GM18511 (cell line): Measurements from ENCODE around the gene ZSWIM1.
A peak's percentile ranks its signal among the peaks of the same experiment; 100 is the strongest.
"Not testable (repeated sequence)": the region's sequence is repeated elsewhere in the genome, so short reads cannot be mapped to it uniquely, and the experiment has no call there.

Experiments used
- ATAC-seq: cut with Tn5 transposase; IDR thresholded peaks from one replicate; pipeline ENCODE4 v1.9.1; 2021; ENCODE audit warnings: mild to moderate bottlenecking, moderate library complexity; ENCODE audit not compliant: unreplicated experiment

Gene ZSWIM1

DNA sequence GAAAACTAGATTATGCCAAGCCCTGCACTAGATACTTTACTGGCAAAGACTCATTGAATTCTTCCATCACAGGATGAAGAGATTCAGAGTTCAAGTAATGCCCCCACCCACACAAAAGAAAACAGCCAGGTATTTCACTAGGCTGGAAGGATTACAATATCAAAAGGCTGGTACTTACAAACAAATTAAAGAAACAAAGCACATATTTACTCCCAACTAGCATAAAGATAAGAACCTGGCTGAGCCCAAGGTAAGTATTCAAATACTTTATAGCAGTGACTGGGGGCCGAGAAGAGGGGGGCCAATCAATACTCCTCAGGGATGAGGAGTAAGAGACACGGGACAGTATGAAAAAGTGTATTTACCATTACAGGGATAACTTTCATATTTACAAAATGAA, 27.5 kb upstream of the ZSWIM1 start:
- no peak for ATAC-seq

DNA sequence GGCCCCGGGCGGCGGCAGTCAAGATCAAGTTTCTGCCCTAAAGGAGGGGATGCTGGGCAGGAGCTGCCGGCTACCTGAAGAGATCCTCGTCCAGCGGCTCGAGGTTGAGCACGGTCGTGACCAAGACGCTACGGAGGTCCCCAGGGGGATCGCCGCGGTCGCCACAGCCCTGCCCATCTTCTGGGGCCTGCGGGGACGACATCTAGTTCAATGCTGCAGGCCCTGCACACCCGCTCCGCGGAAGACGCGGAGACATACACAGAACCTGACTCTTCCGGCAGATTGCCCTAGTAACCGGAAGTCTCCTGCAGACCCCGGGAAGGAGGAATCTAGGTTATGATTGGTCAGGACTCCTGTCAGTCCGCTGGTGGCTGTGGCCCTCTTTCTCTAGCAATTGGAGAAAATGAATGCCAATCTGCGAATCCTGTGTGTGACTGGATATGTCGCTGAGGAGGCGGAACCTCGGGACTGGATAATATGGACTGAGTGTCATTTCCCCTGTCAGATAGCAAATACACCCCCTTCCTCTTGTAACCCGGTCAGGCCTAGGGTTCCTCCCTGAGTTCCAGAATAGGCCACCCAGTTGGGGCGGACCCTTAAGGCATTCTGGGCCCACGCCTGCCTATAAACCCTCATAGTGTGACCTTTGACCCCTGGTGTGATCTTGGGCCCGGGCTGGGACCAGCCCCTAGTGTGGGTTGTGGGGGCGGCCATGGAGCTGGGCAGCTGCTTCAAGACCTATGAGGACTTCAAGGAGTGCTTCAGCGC, 23.7 kb upstream of the ZSWIM1 start, which contains the start of the genes ACOT8 and ZSWIM3:
Gene ACOT8 (minus strand): TSS at position 279 of the 768 bp plus-strand sequence. CDS start 77 bp downstream, at position 202.
Gene ZSWIM3 (plus strand): TSS at position 501 of the 768 bp plus-strand sequence. CDS start 212 bp downstream, at position 713.
- peak; percentile 97 for ATAC-seq

DNA sequence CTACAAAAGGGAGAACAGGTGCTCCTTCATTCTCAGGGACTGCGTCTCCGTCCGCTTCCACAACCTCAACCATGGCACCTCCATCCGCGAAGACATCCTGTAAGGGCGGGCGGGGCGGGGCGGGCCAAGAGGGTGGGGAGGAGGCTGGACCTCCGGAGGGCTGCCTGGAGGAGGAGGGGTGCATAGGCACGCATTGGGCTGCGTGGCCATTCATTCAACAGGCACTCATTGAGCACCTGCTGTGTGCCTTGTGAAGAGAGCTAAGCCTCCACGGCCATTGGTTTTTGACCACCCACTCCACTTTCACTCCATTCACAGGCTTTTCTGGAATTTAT, 23.2 kb upstream of the ZSWIM1 start:
- peak; percentile 33 for ATAC-seq

DNA sequence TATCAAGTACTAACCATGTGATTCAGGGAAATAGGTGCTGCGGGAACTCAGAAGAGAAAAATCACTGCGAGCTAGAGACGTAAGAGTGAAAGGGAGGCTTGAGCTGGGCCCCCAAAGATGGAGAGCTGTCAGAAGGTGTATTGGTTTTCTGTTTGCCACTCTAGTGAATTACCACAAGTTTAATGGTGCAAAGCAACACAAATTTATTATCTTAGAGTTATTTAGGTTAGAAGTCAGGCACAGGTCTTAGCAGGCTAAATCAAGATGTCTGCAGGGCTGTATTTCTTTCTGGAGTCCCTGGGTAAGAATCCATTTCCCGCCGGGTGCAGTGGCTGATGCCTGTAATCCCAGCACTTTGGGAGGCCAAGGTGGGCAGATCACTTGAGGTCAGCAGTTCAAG, 21.1 kb upstream of the ZSWIM1 start:
- no peak for ATAC-seq

DNA sequence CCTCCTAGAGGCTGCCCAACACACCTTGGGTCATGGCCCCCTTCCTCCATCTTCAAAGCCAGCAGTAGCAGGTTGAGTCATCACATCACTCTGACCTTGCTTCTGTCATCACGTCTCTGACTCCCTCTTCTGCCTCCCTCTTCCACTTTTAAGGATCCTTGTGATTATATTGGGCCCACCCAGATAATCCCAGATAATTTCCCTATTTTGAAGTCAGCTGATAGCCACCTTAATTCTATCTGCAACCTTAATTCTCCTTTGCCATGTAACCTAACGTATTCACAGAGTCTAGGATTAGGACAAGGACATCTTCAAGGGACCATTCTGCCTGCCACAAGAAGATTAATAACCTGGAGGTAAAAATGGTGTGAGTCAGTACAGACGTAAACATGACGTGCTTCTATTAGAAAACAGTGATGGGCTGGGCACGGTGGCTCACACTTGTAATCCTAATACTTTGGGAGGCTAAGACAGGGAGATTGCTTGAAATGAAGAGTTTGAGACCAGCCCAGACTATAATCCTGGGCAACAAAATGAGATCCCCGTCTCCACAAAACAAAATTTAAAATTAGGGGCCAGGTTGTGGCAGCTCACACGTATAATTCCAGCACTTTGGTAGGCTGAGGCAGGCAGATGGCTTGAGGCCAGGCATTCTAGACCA, 20.3 kb upstream of the ZSWIM1 start:
- no peak for ATAC-seq

DNA sequence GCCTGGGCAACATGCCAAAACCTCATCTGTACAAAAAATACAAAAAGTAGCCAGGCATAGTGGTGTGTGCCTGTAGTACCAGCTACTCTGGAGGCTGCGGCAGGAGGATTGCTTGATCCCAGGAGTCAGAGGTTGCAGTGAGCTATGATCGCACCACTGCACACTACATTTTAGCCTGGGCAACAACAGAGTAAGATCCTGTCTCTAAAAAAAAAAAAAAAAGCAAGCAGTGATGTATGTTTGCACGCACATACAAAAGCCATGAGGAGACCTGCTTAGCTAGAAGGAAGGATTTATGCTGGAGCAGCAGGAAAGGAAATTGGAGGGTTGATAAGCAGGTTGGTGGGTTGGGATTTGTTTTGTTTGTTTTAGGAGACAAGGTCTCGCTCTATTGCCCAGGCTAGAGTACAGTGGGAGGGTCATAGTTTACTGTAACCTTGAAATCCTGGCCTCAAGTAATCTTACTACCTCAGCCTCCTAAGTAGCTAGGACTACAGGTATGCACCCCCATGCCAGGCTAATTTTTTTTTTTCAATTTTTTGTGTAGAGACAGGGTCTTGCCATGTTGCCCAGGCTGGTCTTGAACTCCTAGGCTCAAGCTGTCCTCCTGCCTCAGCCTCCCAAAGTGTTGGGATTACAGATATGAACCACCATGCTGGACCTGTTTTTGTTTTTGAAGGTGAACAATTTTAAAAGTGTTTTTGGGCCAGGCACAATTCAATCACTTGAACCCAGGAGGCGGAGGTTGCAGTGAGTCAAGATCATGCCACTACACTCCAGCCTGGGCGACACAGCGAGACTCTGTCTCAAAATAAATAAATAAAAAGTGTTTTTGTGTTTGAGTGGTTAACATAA, 19.6 kb upstream of the ZSWIM1 start:
- ATAC-seq, result no peak

DNA sequence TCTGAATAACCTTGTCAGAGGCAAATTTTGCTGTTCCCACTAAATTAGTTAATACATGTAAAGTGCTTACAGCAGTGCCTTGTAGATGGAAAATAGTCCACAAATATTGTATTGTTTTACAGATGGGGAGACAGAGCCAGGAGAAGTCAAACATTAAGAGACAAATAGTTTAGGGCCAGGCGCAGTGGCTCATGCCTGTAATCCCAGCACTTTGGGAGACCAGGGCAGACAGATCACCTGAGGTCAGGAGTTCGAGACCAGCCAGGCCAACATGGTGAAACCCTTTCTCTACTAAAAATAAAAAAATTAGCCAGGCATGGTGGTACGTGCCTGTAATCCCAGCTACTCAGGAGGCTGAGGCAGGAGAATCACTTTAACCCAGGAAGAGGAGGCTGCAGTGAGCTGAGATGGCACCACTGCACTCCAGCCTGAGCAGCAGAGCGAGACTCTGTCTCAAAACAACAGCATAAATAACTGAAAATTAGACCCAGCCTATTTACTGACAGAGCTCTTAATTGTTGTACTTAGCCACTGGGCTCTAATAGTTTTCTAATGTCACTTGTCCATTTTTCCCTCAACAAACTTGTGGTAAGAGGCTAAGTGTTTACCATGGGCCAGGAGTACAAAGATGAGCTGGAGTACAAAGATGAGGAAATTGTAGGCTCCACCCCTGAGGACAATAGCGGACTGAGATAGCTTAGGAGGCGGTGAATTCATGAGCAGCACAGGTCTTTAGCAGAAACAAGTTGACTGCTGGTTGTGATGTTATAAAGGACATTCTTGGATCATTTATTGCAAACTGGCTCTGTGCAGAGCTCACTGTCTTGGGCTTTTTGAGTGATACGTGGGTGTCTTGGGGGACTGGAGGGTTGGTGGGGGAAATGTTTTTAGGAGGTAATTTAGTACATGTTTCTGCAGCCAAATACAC, 17.2 kb upstream of the ZSWIM1 start:
- ATAC-seq, result no peak

DNA sequence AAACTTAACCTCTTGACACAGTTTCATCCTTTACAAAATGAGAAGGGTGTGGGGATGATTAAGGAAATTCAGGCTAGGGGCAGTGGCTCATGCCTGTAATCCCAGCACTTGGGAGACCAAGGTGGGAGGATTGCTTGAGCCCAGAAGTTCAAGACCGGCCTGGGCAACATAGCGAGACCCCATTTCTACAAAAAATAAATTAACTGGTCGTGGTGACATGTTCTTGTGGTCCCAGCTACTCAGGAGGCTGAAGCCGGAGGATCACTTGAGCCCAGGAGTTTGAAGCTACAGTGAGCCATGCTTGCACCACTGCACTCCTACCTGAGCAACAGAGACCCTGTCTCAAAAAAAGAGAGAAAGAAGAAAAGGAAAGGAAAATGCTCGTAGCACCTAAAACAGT, 14.6 kb upstream of the ZSWIM1 start:
- no peak for ATAC-seq

DNA sequence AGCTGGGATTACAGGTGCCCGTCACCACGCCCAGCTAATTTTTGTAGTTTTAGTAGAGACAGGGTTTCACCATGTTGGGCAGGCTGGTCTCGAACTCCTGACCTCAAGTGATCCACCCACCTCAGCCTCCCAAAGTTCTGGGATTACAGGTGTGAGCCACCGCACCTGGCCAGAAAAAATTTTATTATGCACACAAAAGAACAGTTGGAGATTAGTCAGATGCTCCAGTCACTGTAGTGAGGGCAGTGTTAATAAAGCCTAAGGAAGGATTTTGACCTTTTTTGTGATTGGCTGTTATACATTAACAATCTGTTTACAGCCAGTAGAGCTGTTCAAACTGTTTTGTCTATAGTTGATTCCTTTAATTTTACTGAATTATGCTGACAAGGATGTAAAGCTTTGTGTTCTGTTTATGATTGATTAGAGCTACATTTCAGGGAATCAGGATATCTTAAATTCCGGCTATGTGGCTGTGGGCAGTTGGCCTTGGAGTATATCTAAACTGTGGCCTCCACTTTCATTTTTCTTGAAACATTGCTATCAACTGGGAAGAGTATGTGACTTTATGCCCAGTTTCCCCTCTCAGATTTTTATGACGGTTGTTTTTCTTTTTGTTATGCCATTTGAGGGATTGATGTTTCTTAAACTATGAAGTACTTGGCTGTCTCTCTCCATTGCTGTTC, 13.8 kb upstream of the ZSWIM1 start:
- ATAC-seq, result no peak

DNA sequence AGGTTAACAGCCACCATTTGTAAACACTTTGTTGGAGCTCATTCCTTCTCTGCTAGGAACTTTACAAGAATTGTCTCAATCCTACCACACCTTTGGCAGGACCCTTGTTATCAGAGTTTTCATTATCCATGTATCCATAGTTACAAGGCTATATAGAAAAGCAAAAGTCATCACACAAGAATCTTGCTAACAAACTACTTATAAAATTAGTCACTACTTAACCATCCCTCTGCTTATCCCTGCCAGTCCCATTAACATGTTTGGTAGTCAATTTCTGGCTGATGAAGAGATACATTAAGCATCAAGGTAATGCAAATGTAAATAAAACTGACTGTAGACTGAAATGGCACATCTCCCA, 13.2 kb upstream of the ZSWIM1 start:
- ATAC-seq, result no peak

DNA sequence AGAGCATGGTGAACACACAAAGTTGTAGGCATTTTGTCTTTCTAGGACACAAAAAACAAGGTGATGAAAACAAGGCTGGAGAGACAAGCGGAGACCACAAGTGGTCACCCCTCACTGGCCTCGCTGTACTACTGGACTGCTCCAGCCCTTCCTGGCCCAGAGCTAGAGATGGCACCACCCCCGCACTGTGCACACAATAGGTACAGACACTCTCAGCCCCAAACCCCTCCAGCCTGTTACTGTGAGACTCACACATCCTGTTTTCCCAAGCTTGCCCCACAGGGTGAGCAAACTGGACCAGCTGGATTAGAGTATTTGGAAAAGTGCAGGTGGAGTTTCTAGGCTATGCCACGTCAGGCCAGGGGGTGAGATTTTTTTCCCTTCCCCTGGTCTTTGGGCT, 8.4 kb upstream of the ZSWIM1 start:
- no peak for ATAC-seq

DNA sequence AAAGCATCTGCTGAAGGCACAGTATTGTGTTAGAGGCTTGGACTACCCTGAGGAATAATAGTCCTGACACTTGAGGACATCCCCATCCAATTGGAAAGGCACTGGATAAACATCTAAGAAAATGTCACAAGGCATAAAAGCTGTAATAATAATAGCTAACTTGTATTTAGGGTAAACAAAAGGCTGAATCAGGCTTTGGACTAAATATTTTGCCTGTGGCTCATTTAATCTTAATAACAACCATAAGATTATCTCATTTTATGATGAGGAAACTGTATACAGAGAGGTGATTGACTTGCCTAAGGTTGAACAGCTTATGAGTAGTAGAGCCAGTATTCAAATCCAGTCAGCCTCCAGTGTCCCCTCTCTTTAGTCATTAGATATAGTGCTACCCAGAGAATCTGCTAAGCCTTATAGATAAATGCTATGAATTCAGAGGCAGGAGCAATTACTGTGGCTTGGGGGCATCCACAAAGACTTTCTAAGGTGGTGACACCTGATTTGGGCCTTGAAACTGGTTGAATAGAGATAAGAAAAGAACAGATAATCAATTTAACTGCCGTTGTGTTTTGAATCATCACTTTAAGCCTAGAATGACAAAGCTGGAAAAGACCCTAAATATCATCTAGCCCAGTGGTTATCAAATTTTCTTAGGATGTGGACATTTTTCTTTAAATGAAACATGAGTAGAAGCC, 7.5 kb upstream of the ZSWIM1 start:
- ATAC-seq, result no peak

DNA sequence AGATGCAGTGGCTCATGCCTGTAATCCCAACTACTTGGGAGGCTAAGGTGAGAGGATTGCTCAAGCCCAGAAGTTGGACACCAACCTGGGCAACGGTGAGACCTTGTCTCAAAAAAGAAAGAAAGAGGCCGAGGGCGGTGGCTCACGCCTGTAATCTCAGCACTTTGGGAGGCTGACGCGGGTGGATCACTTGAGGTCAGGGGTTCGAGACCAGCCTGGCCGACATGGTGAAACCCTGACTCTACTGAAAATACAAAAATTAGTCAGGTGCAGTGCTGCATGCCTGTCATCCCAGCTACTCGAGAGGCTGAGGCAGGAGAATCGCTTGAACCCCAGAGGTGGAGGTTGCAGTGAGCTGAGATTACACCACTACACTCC, 6.9 kb upstream of the ZSWIM1 start:
- ATAC-seq, result not testable (repeated sequence)

DNA sequence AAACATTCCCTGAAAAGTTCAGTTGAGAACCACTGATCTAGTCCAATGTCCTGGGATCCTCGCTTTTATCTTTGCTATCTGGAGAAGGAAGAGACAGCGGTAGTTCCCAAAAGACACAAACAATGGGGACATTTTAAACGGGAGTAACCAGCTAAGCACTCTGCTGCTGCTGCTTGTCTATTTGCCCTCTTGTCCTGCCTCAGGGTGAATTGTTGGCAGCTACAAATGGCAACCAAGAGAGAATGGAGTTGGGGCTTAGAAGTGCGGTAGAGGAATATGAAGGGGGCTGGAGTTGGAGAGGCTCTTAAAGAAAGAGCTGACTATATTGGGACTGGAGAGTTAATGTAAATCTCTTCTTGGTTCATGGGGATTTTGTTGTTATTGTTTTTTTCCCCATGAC, 6.5 kb upstream of the ZSWIM1 start:
- no peak for ATAC-seq

DNA sequence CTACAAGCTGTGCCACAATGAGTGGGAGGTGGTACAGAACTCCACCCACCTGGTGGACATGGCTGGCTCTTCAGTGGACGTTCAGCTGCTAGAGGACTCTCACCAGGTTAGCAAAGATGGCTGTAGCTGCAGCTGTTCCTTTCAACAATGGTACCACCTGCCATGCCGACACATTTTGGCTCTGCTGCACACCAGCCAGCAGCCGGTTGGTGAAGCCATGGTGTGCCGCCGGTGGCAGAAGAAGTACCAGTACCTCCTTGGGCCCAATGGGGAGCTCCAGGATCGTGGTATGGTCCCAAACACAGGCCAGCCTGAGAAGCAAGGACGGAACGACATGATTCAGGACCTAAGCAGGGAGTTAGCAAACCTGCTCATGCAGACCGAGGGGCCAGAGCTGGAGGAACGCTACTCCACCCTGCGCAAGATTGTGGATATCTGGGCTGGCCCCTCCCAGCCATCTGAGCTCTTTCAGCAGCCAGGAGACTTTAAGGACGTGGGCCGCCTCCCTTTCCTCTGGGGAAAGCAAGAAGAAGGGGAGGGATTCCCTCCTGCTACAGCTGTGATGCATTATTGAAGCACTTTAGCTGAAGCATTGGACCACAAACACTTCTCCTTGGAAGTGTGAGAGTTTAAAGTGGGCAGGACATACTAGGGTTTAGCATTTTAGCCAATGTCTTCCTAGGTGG, 2.8 kb upstream of the ZSWIM1 start:
- no peak for ATAC-seq

DNA sequence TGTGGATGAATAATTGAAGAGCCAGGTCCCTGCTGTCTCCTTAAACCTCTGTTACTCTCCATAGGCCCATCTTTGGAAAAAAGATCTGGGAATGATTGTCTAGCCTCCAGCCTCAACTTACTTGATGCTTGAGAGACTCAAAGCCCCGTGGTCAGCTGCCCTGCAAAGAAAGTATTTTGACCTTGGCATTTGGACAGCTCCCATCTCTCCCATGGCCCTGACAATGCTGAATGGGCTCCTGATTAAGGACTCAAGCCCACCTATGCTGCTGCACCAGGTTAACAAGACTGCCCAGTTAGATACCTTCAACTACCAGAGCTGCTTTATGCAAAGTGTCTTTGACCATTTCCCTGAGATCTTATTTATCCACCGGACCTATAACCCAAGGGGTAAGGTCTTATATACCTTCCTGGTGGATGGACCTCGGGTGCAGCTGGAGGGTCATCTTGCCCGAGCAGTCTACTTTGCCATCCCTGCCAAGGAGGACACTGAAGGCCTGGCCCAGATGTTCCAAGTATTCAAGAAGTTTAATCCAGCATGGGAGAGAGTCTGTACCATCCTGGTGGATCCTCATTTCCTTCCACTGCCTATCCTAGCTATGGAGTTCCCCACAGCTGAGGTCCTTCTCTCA, 1.6 kb downstream of the ZSWIM1 start:
- ATAC-seq, result no peak

DNA sequence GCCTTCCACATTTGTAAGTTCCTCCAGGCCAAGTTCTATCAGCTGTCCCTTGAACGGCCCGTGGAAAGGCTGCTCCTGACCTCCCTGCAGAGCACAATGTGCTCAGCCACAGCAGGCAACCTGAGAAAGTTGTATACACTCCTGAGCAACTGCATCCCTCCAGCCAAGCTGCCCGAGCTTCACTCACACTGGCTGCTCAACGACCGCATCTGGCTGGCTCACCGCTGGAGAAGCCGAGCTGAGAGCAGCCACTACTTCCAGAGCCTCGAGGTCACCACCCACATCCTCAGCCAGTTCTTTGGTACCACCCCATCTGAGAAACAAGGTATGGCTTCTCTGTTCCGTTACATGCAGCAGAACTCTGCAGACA, 2.1 kb downstream of the ZSWIM1 start:
- ATAC-seq, result no peak

DNA sequence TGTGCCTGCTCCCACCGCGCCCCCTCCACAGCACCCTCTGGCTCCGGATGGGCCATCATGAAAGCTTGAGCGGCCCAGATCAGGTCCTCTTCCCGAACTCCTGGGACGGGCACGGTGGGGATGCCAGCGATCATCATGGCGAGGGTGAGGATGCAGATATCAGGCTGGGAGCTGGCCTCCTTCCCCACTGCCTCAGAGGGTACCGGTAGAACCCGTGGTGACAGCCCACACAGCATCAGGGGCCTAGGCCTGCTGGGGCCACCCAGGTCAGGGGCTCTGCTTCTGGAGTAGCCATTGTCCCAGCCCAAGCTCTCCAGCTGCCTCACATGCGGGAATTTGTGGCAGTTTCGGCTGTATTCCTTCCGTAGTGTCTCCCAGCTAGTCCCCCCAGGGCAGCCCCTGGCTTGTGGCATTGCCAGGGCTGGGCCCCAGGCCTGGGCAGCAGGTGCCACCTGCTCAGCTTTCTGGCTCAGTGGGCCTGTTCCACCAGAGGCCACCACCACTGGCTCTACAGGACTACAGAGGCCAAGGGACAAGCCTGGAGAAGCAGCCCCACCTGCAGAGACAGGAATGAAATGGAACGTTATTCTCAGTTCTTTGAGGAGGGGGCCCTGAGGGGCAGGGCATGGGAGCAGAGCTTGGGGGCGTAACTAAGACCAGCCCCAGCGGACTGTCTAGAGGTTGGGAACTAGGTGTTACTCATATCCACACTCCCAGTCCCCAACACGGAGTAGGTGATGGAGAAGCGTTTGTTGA, 5.7 kb downstream of the ZSWIM1 start:
- no peak for ATAC-seq
